HUDEP-2 (cell line): ENCODE data around the gene SDHAF1.
"Not testable (repeated sequence)": the region's sequence is repeated elsewhere in the genome, so short reads cannot be mapped to it uniquely, and the experiment has no call there.

Experiments used
- DNase-seq, 76 experiments: peaks; one replicate each; lab custom pipeline; 2025; ENCODE audit not compliant: unreplicated experiment in 76 of 76; lab: John Stamatoyannopoulos, UW

The SDHAF1 gene

GRCh38 chr19:36014012-36014924, 19.3 kb downstream of the SDHAF1 start, which contains the start of gene ALKBH6:
Gene ALKBH6, minus strand, starts transcription at chr19:36014213. Its CDS starts 816 bp downstream, at chr19:36013397.
- peak in 75 of 76 experiments; percentile 87 to 100 (median 100) for DNase-seq

GRCh38 chr19:36019061-36019670, 24.2 kb downstream of the SDHAF1 start:
- no peak for DNase-seq

- no peak for DNase-seq
Measured at GRCh38 chr19:36023432-36023831, 28.4 kb downstream of the SDHAF1 start.

GRCh38 chr19:36025541-36025940, 30.6 kb downstream of the SDHAF1 start:
- no peak for DNase-seq

- no peak for DNase-seq
Measured at GRCh38 chr19:36026091-36026876, 31.3 kb downstream of the SDHAF1 start.

- no peak for DNase-seq
Measured at GRCh38 chr19:36027696-36028095, 32.7 kb downstream of the SDHAF1 start.

- DNase-seq, result no peak
Measured at GRCh38 chr19:36028313-36029041, 33.5 kb downstream of the SDHAF1 start.

GRCh38 chr19:36030264-36031148, 35.5 kb downstream of the SDHAF1 start:
- DNase-seq, result peak in 1 of 76 experiments; percentile 9

GRCh38 chr19:36031308-36031707, 36.3 kb downstream of the SDHAF1 start:
- no peak for DNase-seq

- DNase-seq, result no peak
Measured at GRCh38 chr19:36032251-36033104, 37.5 kb downstream of the SDHAF1 start, which contains the start of gene CLIP3. Gene CLIP3, minus strand, starts transcription at chr19:36032873. Its CDS starts 516 bp downstream, at chr19:36032357.

- DNase-seq, result no peak
Measured at GRCh38 chr19:36040495-36040894, 45.5 kb downstream of the SDHAF1 start.

- not testable (repeated sequence) for DNase-seq
Measured at GRCh38 chr19:36041092-36041491, 46.1 kb downstream of the SDHAF1 start.

- DNase-seq, result no peak
Measured at GRCh38 chr19:36041831-36042230, 46.8 kb downstream of the SDHAF1 start.

- DNase-seq, result no peak
Measured at GRCh38 chr19:36043952-36044351, 49.0 kb downstream of the SDHAF1 start.
